Endothelial cell of umbilical vein (primary cell): ENCODE measurements around the gene KCTD21. TPM values are rescaled to one million over a fixed set of nuclear protein-coding genes. Genes with fewer than 3 reads are reported as not detected.

Experiments
- BruUV-seq: library from RNA; stranded (reverse); fragments of 400-500 nt; replicated peaks from 2 replicates; lab custom pipeline; 2021; lab: Mats Ljungman, UMichigan
- CTCF ChIA-PET: fragments of 300-600, 350-600 bp; sonication (Branson Sonifier 250); formaldehyde crosslinking; loops from one replicate; lab custom pipeline; 2021; ENCODE audit warnings: antibody characterized with exemption, inconsistent platforms; lab: Charles Lee
- POLR2A ChIA-PET: fragments of 300-600, 350-600 bp; sonication (Branson Sonifier 250); formaldehyde crosslinking; loops from one replicate; lab custom pipeline; 2021; ENCODE audit warnings: antibody characterized with exemption, inconsistent platforms; lab: Charles Lee
- DNase-seq: peaks from one replicate; pipeline ENCODE4 v3.0.0-alpha.2; 2011; ENCODE audit warnings: low read depth, low spot score
- FAIRE-seq: peaks from 2 replicates; lab custom pipeline; 2011; peaks lifted over from hg19 to GRCh38; lab: Jason Lieb, UNC
- H2AFZ ChIP-seq: 2 replicates; pipeline ENCODE4 v1.6.0; 2012; ENCODE audit warnings: low read depth, low read length, control low read depth, inconsistent platforms
- H3K27ac ChIP-seq: 2 replicates; pipeline ENCODE4 v1.5.1; 2011; ENCODE audit warnings: low read depth, mild to moderate bottlenecking, control low read depth, low read length, moderate library complexity; ENCODE audit not compliant: insufficient read depth
- H3K27me3 ChIP-seq, 2 experiments: 2 replicates each; pipeline versions ENCODE4 v1.6.0 to v1.6.1; 2011; ENCODE audit warnings: low read length in 2 of 2, mixed read lengths in 1 of 2; ENCODE audit not compliant: control insufficient read depth in 2 of 2, insufficient read depth in 2 of 2
- H3K36me3 ChIP-seq, 2 experiments: 2 replicates in 1 of 2; 3 replicates in 1 of 2; pipeline ENCODE4 v1.5.1; 2011; ENCODE audit warnings: low read length in 2 of 2, mild to moderate bottlenecking in 1 of 2, moderate library complexity in 1 of 2; ENCODE audit not compliant: control insufficient read depth in 2 of 2, insufficient read depth in 2 of 2; ENCODE audit errors: extremely low read depth in 1 of 2
- H3K4me1 ChIP-seq: 3 replicates; pipeline ENCODE4 v1.5.1; 2011; ENCODE audit warnings: mild to moderate bottlenecking, low read length; ENCODE audit not compliant: control insufficient read depth, insufficient read depth; ENCODE audit errors: extremely low read depth
- H3K4me2 ChIP-seq: 2 replicates; pipeline ENCODE4 v1.6.1; 2011; ENCODE audit warnings: low read length, control low read depth, mixed read lengths; ENCODE audit not compliant: insufficient read depth
- H3K4me3 ChIP-seq, 3 experiments: fragments of 200-600 bp in 1 of 3; sonication (generic), shearing (Covaris generic) in 1 of 3; replicated peaks in 1 of 3; 2 replicates each; pipeline ENCODE4 v1.5.1; 2011 to 2016; ENCODE audit warnings: control low read depth in 3 of 3, low read length in 3 of 3, mild to moderate bottlenecking in 2 of 3, inconsistent platforms in 1 of 3, low read depth in 1 of 3, moderate library complexity in 1 of 3; ENCODE audit not compliant: insufficient read depth in 1 of 3
- H3K79me2 ChIP-seq: 2 replicates; pipeline ENCODE4 v1.6.0; 2012; ENCODE audit warnings: low read length, inconsistent platforms; ENCODE audit not compliant: control insufficient read depth, insufficient read depth
- H3K9ac ChIP-seq: replicated peaks from 2 replicates; pipeline ENCODE3; 2011; ENCODE audit warnings: low read length, control low read depth; ENCODE audit not compliant: insufficient read depth; ENCODE audit errors: extremely low read depth
- H3K9me1 ChIP-seq: replicated peaks from 3 replicates; pipeline ENCODE4 v1.6.0; 2011; ENCODE audit warnings: mild to moderate bottlenecking, low read length; ENCODE audit not compliant: control insufficient read depth, insufficient read depth; ENCODE audit errors: extremely low read depth
- H3K9me3 ChIP-seq: replicated peaks from 2 replicates; pipeline ENCODE4 v1.5.1; 2012; ENCODE audit warnings: low read length, inconsistent platforms; ENCODE audit not compliant: control insufficient read depth, insufficient read depth
- H4K20me1 ChIP-seq: replicated peaks from 2 replicates; pipeline ENCODE3; 2011; ENCODE audit warnings: mild to moderate bottlenecking, low read length; ENCODE audit not compliant: control insufficient read depth, insufficient read depth; ENCODE audit errors: extremely low read depth
- CTCF ChIP-seq, 2 donors: IDR thresholded peaks; 1 replicate in 1 of 2; 2 replicates in 1 of 2; pipeline ENCODE4 v1.5.1; 2011; ENCODE audit warnings: low read length in 2 of 2, mild to moderate bottlenecking in 2 of 2, moderate library complexity in 2 of 2, control low read depth in 1 of 2, inconsistent platforms in 1 of 2, low read depth in 1 of 2; ENCODE audit not compliant: insufficient read depth in 1 of 2; ENCODE audit errors: extremely low read depth in 1 of 2
- EZH2 ChIP-seq: IDR thresholded peaks from 2 replicates; pipeline ENCODE4 v1.6.1; 2012; ENCODE audit warnings: borderline replicate concordance, low read depth, mild to moderate bottlenecking, moderate library complexity, low read length, inconsistent platforms; ENCODE audit not compliant: severe bottlenecking
- GATA2 ChIP-seq: IDR thresholded peaks from 2 replicates; pipeline ENCODE4 v1.7.0; 2011; ENCODE audit warnings: low read depth, mild to moderate bottlenecking, moderate library complexity, mixed read lengths, low read length; ENCODE audit not compliant: insufficient read length, insufficient read depth
- JUN ChIP-seq: IDR thresholded peaks from 2 replicates; pipeline ENCODE4 v1.6.1; 2011; ENCODE audit warnings: borderline replicate concordance, low read depth; ENCODE audit not compliant: insufficient read length, insufficient read depth
- MAX ChIP-seq: IDR thresholded peaks from 2 replicates; pipeline ENCODE4 v1.6.1; 2011; ENCODE audit not compliant: insufficient read depth, insufficient read length
- MYC ChIP-seq: IDR thresholded peaks from one replicate; pipeline ENCODE4 v1.6.1; 2011; ENCODE audit warnings: mild to moderate bottlenecking, low read depth, low read length
- POLR2AphosphoS5 ChIP-seq: IDR thresholded peaks from 2 replicates; pipeline ENCODE4 v1.6.1; 2012; ENCODE audit warnings: low read depth, mild to moderate bottlenecking, control low read depth, low read length, moderate library complexity; ENCODE audit not compliant: insufficient read depth
- dilution Hi-C: fragments of 300-500 bp; cut with MboI; formaldehyde crosslinking; loops from one replicate; pipeline ENCODE4 v1.15.0; 2019; ENCODE audit warnings: low sequenced_read_pairs; ENCODE audit not compliant: extremely low pct_ligation_motif_present
- intact Hi-C: fragments of 100-400 bp; cut with micrococcal nuclease; formaldehyde crosslinking; loops from one replicate; pipeline ENCODE4 v1.10.0; 2022
- polyA plus RNA-seq, 4 experiments: library from polyadenylated mRNA; depleted of rRNA in 3 of 4; stranded (reverse) in 3 of 4; unstranded in 1 of 4; fragments of >200 nt; gene quantifications; 2 replicates each; pipeline versions ENCODE4 v1.2.1 to v1.2.3, GENCODE V29; 2011 to 2012; ENCODE audit warnings: missing spikeins in 1 of 4
- total RNA-seq: library from RNA; stranded (reverse); gene quantifications from 2 replicates; pipeline ENCODE4 v1.2.3, GENCODE V29; 2021

KCTD21 gene
- total and polyA plus RNA-seq, 2 donors (not counting 3 experiments of a cell fraction or from before 2014, with no cell fraction given): 8.5 to 11.9 TPM

- Histone ChIP-seq H3K4me3 (no peak overlapping the region), H4K20me1 (no peaks in the 10 kb centered on the region), H3K36me3 (peaks cover 0 to 18% of the 10 kb centered on the region in 2 experiments), H3K9me1 (no peaks in the 10 kb centered on the region), H2AFZ (no peak overlapping the region), H3K9me3 (no peaks in the 10 kb centered on the region), H3K9ac (no peak overlapping the region), H3K27ac (no peak overlapping the region), H3K27me3 (no peaks in the 10 kb centered on the region), H3K4me1 (peaks cover 5% of the 10 kb centered on the region), H3K79me2 (no peaks in the 10 kb centered on the region), H3K4me2 (no peak overlapping the region)
- no TSS peak for BruUV-seq
- DNase-seq: no peak
- dilution Hi-C loops: no loop called here
- intact Hi-C loops: no loop called here
- ChIA-PET CTCF (interaction anchor here (2.3 kb wide), 1 partner anchor 363 kb away, joined by 9 read pairs; no protein-coding TSS in a partner anchor), POLR2A (no interaction called here)
- no peak for TF ChIP-seq CTCF (IDR thresholded peaks at IDR 0.05; ENCODE audit: extremely low read depth in 1 of 2, insufficient read depth in 1 of 2, low read depth in 1 of 2, low read length in 2 of 2)
- no peak for FAIRE-seq
Measured at GRCh38 chr11:78201096-78201818, 12.8 kb upstream of the KCTD21 start.

- Histone ChIP-seq H3K4me3 (no peak overlapping the region), H3K4me2 (no peak overlapping the region), H3K4me1 (peaks cover 5% of the 10 kb centered on the region), H3K9ac (no peak overlapping the region), H3K9me3 (no peaks in the 10 kb centered on the region), H3K27ac (no peak overlapping the region), H3K36me3 (peaks cover 0 to 16% of the 10 kb centered on the region in 2 experiments), H3K79me2 (no peaks in the 10 kb centered on the region), H3K27me3 (no peaks in the 10 kb centered on the region), H3K9me1 (no peaks in the 10 kb centered on the region), H2AFZ (no peak overlapping the region), H4K20me1 (no peaks in the 10 kb centered on the region)
- DNase-seq (no peak), FAIRE-seq (no peak)
- ChIA-PET POLR2A (no interaction called here), CTCF (interaction anchor here (2.3 kb wide), 1 partner anchor 364 kb away, joined by 9 read pairs; no protein-coding TSS in a partner anchor)
- intact Hi-C loops: no loop called here
- dilution Hi-C loops: no loop called here
- BruUV-seq: no TSS peak
- TF ChIP-seq GATA2 (no peak), EZH2 (no peak), POLR2AphosphoS5 (no peak), MYC (no peak), JUN (no peak), MAX (no peak)
Measured at GRCh38 chr11:78200553-78200952, 12.1 kb upstream of the KCTD21 start.
